Measurements from ENCODE around the gene ST8SIA1.
"Not testable (repeated sequence)": the region's sequence is repeated elsewhere in the genome, so short reads cannot be mapped to it uniquely, and the experiment has no call there.

ST8SIA1 gene

GRCh38 chr12:22163594-22163993, 170.9 kb downstream of the ST8SIA1 start:
- Histone ChIP-seq H3K4me2 (ENCODE audit: low read depth, low read length) (no peak overlapping the region), H2AFZ (ENCODE audit: low read length) (no peak overlapping the region), H3K4me3 (ENCODE audit: low read length) (no peak overlapping the region), H4K20me1 (ENCODE audit: insufficient read depth, low read length) (no peaks in the 10 kb centered on the region), H3K27me3 (replicated peaks; ENCODE audit: insufficient read depth, low read length) (no peaks in the 10 kb centered on the region), H3K36me3 (replicated peaks; ENCODE audit: insufficient read depth, low read length) (no peaks in the 10 kb centered on the region), H3K27ac (ENCODE audit: low read length) (no peak overlapping the region), H3K4me1 (ENCODE audit: low read length) (no peaks in the 10 kb centered on the region), H3K79me2 (ENCODE audit: low read length) (no peaks in the 10 kb centered on the region), H3K9me2 (replicated peaks; ENCODE audit: insufficient read depth, low read length) (no peaks in the 10 kb centered on the region), H3K9me3 (replicated peaks; ENCODE audit: insufficient read depth, low read length) (no peaks in the 10 kb centered on the region), H3K9ac (ENCODE audit: low read length) (no peak overlapping the region), H3F3A (ENCODE audit: insufficient read depth, low read length) (no peaks in the 10 kb centered on the region)
- DNase-seq: no peak
- no peak for TF ChIP-seq EZH2phosphoT487 (IDR thresholded peaks at IDR 0.05; ENCODE audit: low read length)
- no peak for TF ChIP-seq CTCF (IDR thresholded peaks at IDR 0.05; ENCODE audit: low read length)
- no peak for TF ChIP-seq EZH2 (optimal IDR thresholded peaks at IDR 0.05; ENCODE audit: low read depth, low read length)

DNA sequence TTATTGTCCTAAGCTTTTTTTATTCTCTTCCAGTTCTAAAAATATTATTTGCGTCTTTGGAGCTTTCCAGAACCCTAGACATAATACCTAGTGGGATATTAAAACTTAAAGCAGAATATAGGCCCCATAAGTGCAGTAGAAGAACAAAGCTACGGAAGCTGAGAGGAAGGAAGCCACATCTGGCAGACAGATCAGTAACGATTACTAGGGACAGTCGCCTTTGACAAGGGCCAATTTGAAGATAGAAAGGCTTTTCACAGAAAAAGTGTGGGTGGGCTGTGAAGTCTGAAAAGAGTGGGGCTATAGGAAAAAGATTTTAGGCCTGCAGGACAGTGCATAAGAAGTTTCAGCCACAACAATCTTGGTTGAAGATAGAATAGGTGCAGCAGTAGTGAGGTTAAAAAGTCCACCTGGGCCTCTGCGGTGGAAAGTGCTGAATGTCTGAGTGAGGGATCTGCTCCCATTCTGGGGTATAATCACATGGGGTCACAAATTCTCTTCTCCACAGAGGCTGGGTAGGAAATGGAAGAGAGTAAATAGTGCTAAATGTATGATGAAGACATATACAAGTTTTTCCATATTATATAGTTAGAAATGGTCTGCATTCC, 174.0 kb downstream of the ST8SIA1 start:
- Histone ChIP-seq H3K4me1 (ENCODE audit: low read length) (no peaks in the 10 kb centered on the region), H3K27me3 (replicated peaks; ENCODE audit: insufficient read depth, low read length) (no peaks in the 10 kb centered on the region), H3K9me3 (replicated peaks; ENCODE audit: insufficient read depth, low read length) (no peaks in the 10 kb centered on the region), H3K36me3 (replicated peaks; ENCODE audit: insufficient read depth, low read length) (no peaks in the 10 kb centered on the region), H4K20me1 (ENCODE audit: insufficient read depth, low read length) (no peaks in the 10 kb centered on the region), H3K4me2 (ENCODE audit: low read depth, low read length) (no peak overlapping the region), H3F3A (ENCODE audit: insufficient read depth, low read length) (no peaks in the 10 kb centered on the region), H3K9ac (ENCODE audit: low read length) (no peak overlapping the region), H2AFZ (ENCODE audit: low read length) (no peak overlapping the region), H3K79me2 (ENCODE audit: low read length) (no peaks in the 10 kb centered on the region), H3K27ac (ENCODE audit: low read length) (no peak overlapping the region), H3K9me2 (replicated peaks; ENCODE audit: insufficient read depth, low read length) (no peaks in the 10 kb centered on the region), H3K4me3 (ENCODE audit: low read length) (no peak overlapping the region)
- DNase-seq: no peak
- TF ChIP-seq CTCF (IDR thresholded peaks at IDR 0.05; ENCODE audit: low read length) (no peak), EZH2phosphoT487 (IDR thresholded peaks at IDR 0.05; ENCODE audit: low read length) (no peak), EZH2 (optimal IDR thresholded peaks at IDR 0.05; ENCODE audit: low read depth, low read length) (no peak)

DNA sequence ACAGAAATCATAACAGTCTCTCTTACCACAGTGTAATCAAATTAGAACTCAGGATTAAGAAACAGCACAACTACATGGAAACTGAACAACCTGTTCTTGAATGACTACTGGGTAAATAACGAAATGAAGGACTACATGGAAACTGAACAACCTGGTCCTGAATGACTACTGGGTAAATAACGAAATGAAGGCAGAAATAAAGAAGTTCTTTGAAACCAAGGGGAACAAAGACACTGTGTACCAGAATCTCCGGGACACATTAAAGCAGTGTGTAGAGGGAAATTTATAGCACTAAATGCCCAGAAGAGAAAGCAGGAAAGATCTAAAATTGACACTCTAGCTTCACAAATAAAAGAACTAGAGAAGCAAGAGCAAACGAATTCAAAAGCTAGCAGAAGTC, 185.2 kb downstream of the ST8SIA1 start:
- H2AFZ ChIP-seq (ENCODE audit: low read length); H3K9me3 ChIP-seq (replicated peaks; ENCODE audit: insufficient read depth, low read length); H3K9ac ChIP-seq (ENCODE audit: low read length); H3K79me2 ChIP-seq (ENCODE audit: low read length); H3K27me3 ChIP-seq (replicated peaks; ENCODE audit: insufficient read depth, low read length); H3K4me2 ChIP-seq (ENCODE audit: low read depth, low read length); H4K20me1 ChIP-seq (ENCODE audit: insufficient read depth, low read length); H3K27ac ChIP-seq (ENCODE audit: low read length); DNase-seq; H3K4me3 ChIP-seq (ENCODE audit: low read length); H3K9me2 ChIP-seq (replicated peaks; ENCODE audit: insufficient read depth, low read length); H3K4me1 ChIP-seq (ENCODE audit: low read length); H3F3A ChIP-seq (ENCODE audit: insufficient read depth, low read length); H3K36me3 ChIP-seq (replicated peaks; ENCODE audit: insufficient read depth, low read length): not testable (repeated sequence)

DNA sequence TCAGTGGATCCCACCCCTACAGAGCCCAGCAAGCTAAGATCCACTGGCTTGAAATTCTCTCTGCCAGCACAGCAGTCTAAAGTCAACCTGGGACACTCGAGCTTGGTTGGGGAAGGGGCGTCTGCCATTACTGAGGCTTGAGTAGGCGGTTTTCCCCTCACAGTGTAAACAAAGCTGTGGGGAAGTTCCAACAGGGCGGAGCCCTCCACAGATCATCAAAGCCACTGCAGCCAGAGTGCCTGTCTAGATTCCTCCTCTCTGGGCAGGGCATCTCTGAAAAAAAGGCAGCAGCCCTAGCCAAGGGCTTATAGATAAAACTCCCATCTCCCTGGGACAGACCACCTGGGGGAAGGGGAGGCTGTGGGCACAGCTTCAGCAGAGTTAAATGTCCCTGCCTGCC, 187.8 kb downstream of the ST8SIA1 start:
- H3K4me3 ChIP-seq (ENCODE audit: low read length); H3K4me2 ChIP-seq (ENCODE audit: low read depth, low read length); H3K36me3 ChIP-seq (replicated peaks; ENCODE audit: insufficient read depth, low read length); H3K9me2 ChIP-seq (replicated peaks; ENCODE audit: insufficient read depth, low read length); H3K9ac ChIP-seq (ENCODE audit: low read length); DNase-seq; H3K27ac ChIP-seq (ENCODE audit: low read length); H3K4me1 ChIP-seq (ENCODE audit: low read length); H3K27me3 ChIP-seq (replicated peaks; ENCODE audit: insufficient read depth, low read length); H3K9me3 ChIP-seq (replicated peaks; ENCODE audit: insufficient read depth, low read length); H3K79me2 ChIP-seq (ENCODE audit: low read length); H3F3A ChIP-seq (ENCODE audit: insufficient read depth, low read length); H2AFZ ChIP-seq (ENCODE audit: low read length); H4K20me1 ChIP-seq (ENCODE audit: insufficient read depth, low read length): not testable (repeated sequence)
